GM23338 (cell line): ENCODE measurements around the gene CPNE1. TPM values are rescaled to one million over a fixed set of nuclear protein-coding genes. Genes with fewer than 3 reads are reported as not detected.

Experiments
- ATAC-seq: fragments of 200-7000 bp; cut with Tn5 transposase; 3 replicates; pipeline ENCODE4 v1.9.1; 2020
- DNase-seq: peaks from one replicate; pipeline ENCODE4 v3.0.0-alpha.2; 2015; ENCODE audit warnings: low spot score
- H2AFZ ChIP-seq: fragments of 200-600 bp; sonication (generic); 2 replicates; pipeline ENCODE4 v1.8.0; 2016; ENCODE audit warnings: antibody characterized with exemption, mild to moderate bottlenecking, moderate library complexity
- H3F3A ChIP-seq: fragments of 200-600 bp; sonication (generic); replicated peaks from 2 replicates; pipeline ENCODE4 v1.8.0; 2017; ENCODE audit warnings: antibody characterized with exemption, mixed run types, low read depth
- H3K27ac ChIP-seq: fragments of 200-600 bp; sonication (generic); 2 replicates; pipeline ENCODE4 v1.6.1; 2016; ENCODE audit warnings: low read depth
- H3K27me3 ChIP-seq: fragments of 200-600 bp; sonication (generic); 2 replicates; pipeline ENCODE4 v1.8.0; 2016; ENCODE audit warnings: mild to moderate bottlenecking, mixed run types, moderate library complexity; ENCODE audit not compliant: insufficient read depth
- H3K36me3 ChIP-seq: fragments of 200-600 bp; sonication (generic); 2 replicates; pipeline ENCODE4 v1.8.0; 2016; ENCODE audit warnings: mild to moderate bottlenecking; ENCODE audit not compliant: insufficient read depth
- H3K4me1 ChIP-seq: fragments of 200-600 bp; sonication (generic); 2 replicates; pipeline ENCODE4 v1.8.0; 2016; ENCODE audit warnings: mild to moderate bottlenecking, moderate library complexity; ENCODE audit not compliant: insufficient read depth
- H3K4me2 ChIP-seq: fragments of 200-600 bp; sonication (generic); 2 replicates; pipeline ENCODE4 v1.7.1; 2017; ENCODE audit warnings: mixed run types
- H3K4me3 ChIP-seq: fragments of 200-600 bp; sonication (generic); 2 replicates; pipeline ENCODE4 v1.6.1; 2016; ENCODE audit warnings: mixed run types
- H3K79me2 ChIP-seq: fragments of 200-600 bp; sonication (generic); replicated peaks from 2 replicates; pipeline ENCODE4 v1.8.0; 2017; ENCODE audit warnings: mild to moderate bottlenecking; ENCODE audit not compliant: insufficient read depth
- H3K9me2 ChIP-seq: fragments of 200-600 bp; sonication (generic); 2 replicates; pipeline ENCODE4 v1.8.0; 2017; ENCODE audit not compliant: insufficient read depth
- H4K20me1 ChIP-seq: fragments of 200-600 bp; sonication (generic); replicated peaks from 2 replicates; pipeline ENCODE4 v1.8.0; 2017; ENCODE audit warnings: mild to moderate bottlenecking; ENCODE audit not compliant: insufficient read depth
- H3K27ac Mint-ChIP-seq: 2 replicates; pipeline ENCODE4 v1.8.0; 2020; ENCODE audit warnings: inconsistent platforms, mild to moderate bottlenecking, moderate library complexity, mixed read lengths
- H3K27me3 Mint-ChIP-seq: 3 replicates; pipeline ENCODE4 v1.8.0; 2022; ENCODE audit warnings: low read depth, mild to moderate bottlenecking, moderate library complexity, mixed read lengths, inconsistent platforms; ENCODE audit not compliant: insufficient read depth, poor library complexity
- H3K36me3 Mint-ChIP-seq: 3 replicates; pipeline ENCODE4 v1.8.0; 2021; ENCODE audit warnings: low read depth, mild to moderate bottlenecking, inconsistent platforms, moderate library complexity, mixed read lengths
- H3K4me1 Mint-ChIP-seq: 3 replicates; pipeline ENCODE4 v1.8.0; 2020; ENCODE audit warnings: mild to moderate bottlenecking, inconsistent platforms, mixed read lengths
- H3K4me3 Mint-ChIP-seq: 3 replicates; pipeline ENCODE4 v1.8.0; 2021; ENCODE audit warnings: moderate library complexity, mild to moderate bottlenecking, inconsistent platforms, mixed read lengths
- H3K9me3 Mint-ChIP-seq: 3 replicates; pipeline ENCODE4 v1.8.0; 2020; ENCODE audit warnings: moderate library complexity, mild to moderate bottlenecking, inconsistent platforms, mixed read lengths
- CREB1 ChIP-seq: fragments of 250-450 bp; sonication (Bioruptor Pico); IDR thresholded peaks from 2 replicates; pipeline ENCODE4 v1.5.0; 2020; ENCODE audit warnings: low read depth, mild to moderate bottlenecking, moderate library complexity
- ETS1 ChIP-seq: IDR thresholded peaks from 2 replicates; pipeline ENCODE4 v1.6.1; 2016; ENCODE audit warnings: antibody characterized with exemption
- EZH2phosphoT487 ChIP-seq: fragments of 200-600 bp; sonication (generic); IDR thresholded peaks from one replicate; pipeline ENCODE4 v1.8.1; 2018; ENCODE audit warnings: antibody characterized with exemption; ENCODE audit not compliant: unreplicated experiment
- STAT1 ChIP-seq: IDR thresholded peaks from one replicate; pipeline ENCODE4 v1.6.1; 2016; ENCODE audit warnings: antibody characterized with exemption; ENCODE audit not compliant: unreplicated experiment
- ZNF331 ChIP-seq: fragments of 250-450 bp; sonication (Bioruptor Pico); IDR thresholded peaks from 2 replicates; pipeline ENCODE4 v1.5.0; 2020; ENCODE audit warnings: low read depth, mild to moderate bottlenecking, moderate library complexity
- ZNF462 ChIP-seq: fragments of 250-450 bp; sonication (Bioruptor Pico); IDR thresholded peaks from 2 replicates; pipeline ENCODE4 v1.5.0; 2020; ENCODE audit warnings: mild to moderate bottlenecking, moderate library complexity
- polyA plus RNA-seq: library from polyadenylated mRNA; unstranded; fragments of >200 nt; fragmentation: Nextera tagmentation; extraction: Ambion mirVana; gene quantifications from 2 replicates; pipeline ENCODE4 v1.2.1, GENCODE V29; 2016
- total RNA-seq: library from RNA; depleted of rRNA; stranded (reverse); fragments of >200 nt; shearing (Covaris generic); gene quantifications from 2 replicates; pipeline ENCODE4 v1.2.3, GENCODE V29; 2014

Gene CPNE1
- total and polyA plus RNA-seq, 2 experiments from 2014 or later: 189 to 196 TPM

DNA sequence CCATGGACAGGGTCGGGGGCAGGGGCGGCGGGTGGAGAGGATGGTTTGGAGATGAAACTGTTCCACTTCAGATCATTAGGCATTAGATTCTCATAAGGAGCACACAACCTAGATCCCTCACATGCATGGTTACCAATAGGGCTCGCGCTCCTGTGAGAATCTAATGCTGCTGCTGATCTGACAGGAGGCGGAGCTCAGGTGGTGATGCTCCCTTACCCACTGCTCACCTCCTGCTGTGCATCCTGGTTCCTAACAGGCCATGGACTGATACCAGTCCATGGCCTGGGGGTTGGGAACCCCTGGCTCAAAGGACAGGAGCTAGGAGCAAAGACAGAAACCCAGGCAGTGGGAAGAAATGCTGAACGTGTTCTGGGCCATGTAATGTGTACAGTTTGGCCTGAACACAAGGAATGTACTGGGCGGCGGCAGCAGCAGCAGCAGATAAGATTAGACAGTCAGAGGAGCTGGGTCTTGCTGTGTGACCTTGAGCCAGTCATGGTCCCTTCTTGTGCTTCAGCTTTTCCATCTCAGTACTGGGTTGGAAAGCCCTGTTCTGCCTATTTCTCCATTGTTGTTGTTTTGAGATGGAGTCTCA lies 53.8 kb downstream of the CPNE1 start (continued):
- TF ChIP-seq ZNF462 (CRISPR knock-in tag) (no peak), EZH2phosphoT487 (no peak)

DNA sequence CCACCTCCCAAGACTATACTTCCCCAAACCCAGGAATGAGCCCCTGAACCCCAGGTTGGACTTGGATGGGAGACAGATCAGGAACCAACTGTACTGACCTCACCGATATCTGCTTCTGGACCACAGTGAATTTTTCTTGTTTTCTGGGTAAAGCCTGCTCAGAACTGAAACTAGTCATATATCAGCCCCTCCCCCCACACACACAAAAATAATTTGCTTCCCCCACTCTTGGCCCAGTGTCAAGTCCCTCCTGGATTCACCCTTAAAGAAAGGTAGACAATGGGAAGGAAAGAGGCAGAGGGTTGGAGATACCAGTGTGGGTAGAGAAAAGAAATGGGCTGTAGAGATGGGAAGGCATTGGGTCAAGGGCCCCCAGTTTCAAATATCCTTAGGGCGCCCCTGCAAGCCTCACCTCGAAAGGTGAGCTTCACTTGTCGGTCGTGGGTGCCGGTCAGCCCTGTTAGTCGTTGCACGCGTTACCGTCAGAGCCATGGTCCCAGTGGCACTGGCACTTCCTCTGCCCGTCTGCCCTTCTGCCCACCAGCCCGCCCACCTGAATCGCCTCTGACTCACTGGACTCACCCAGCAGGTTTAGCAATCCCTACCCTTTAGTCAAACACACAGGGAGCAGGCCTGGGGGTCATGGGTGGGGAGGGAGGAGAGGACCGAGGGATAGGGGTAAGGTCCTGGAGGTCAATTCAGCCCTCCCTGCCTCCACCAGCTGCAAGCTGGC lies 57.5 kb downstream of the CPNE1 start:
- H3K9me3 Mint-ChIP-seq: no peaks in the 10 kb centered on the region; the same call in 2 of the 3 replicates
- no peak overlapping the region for H3K4me3 ChIP-seq
- H3K27me3 ChIP-seq: peaks cover 22% of the 10 kb centered on the region
- no peaks in the 10 kb centered on the region; the same call in 1 of the 3 replicates for H3K36me3 Mint-ChIP-seq
- no peaks in the 10 kb centered on the region for H4K20me1 ChIP-seq
- no peak overlapping the region for H3K4me3 Mint-ChIP-seq
- H3K79me2 ChIP-seq: no peaks in the 10 kb centered on the region
- no peak overlapping the region for H3K4me2 ChIP-seq
- no peaks in the 10 kb centered on the region for H3F3A ChIP-seq
- DNase-seq (no peak), ATAC-seq (no peak)
- no peak overlapping the region for H3K27ac ChIP-seq
- H2AFZ ChIP-seq: no peak overlapping the region
- H3K4me1 Mint-ChIP-seq: peaks cover 7% of the 10 kb centered on the region
- H3K36me3 ChIP-seq: no peaks in the 10 kb centered on the region
- H3K4me1 ChIP-seq: peaks cover 4% of the 10 kb centered on the region
- H3K27ac Mint-ChIP-seq: no peak overlapping the region
- no peaks in the 10 kb centered on the region for H3K9me2 ChIP-seq
- H3K27me3 Mint-ChIP-seq: peaks cover 21% of the 10 kb centered on the region
- TF ChIP-seq ZNF462 (CRISPR knock-in tag) (no peak), EZH2phosphoT487 (no peak), ZNF331 (no peak), STAT1 (no peak), ETS1 (no peak), CREB1 (CRISPR knock-in tag) (no peak)
